ENCODE results near the gene COL2A1. TPM values are rescaled to one million over a fixed set of nuclear protein-coding genes. Genes with fewer than 3 reads are reported as not detected.

COL2A1 gene
- total and polyA plus RNA-seq, 9 donors: 0.05 to 1.5 (median 1.1) TPM; not detected in 1

DNA sequence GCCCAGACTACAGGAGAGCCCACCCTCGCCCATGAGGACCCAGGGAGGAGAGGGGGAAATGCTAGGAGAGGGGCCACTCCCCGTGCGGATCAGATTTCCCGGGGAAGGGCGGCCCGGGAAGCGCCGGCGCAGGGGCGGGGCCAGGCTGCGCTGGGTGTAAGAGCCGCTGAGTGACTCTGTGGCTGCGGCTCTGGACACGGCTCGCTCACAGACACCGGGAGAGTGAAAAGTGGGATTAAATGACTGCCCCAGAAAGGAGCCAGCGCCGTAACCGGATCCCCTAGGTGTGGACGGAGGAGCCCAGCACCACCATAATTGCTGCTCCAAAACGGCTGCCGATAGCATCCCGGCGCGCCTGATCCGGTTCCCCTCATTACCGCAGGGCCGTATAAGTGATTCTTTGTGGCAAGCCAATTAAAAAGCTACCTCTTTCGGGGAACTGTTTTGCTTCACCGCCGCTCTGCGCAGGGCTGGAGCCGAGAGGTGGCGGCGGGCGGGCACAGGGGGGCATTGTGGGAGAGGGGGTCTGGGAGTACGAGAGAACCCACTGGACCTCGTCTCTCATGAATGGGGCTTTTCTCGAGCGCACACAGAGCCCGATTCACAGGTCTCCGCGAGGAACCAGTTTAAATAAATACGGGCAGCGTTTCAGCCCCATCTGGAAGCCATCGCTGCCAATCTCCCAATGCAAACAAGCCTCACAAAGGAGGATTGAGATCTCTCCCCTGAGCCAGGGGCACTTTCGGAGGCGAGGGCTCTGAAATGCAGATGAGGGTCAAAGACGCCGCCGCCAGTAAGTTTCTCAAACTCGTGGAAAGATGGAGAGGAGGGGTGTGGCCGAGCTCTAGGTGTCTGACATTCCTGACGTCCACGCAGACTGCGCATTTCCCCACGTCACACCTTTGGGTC, 2.5 kb downstream of the COL2A1 start:
- H3K9me3 ChIP-seq: no peaks in the 10 kb centered on the region
- intact Hi-C loops (cut with DNase I): no loop called here
- TF ChIP-seq POLR2A (IDR thresholded peaks at IDR 0.05): no peak
- DNase-seq: peak in 2 of 5 donors; percentile 55 to 56
- H3K4me3 ChIP-seq: peak overlapping the region; percentile 39
- no peaks in the 10 kb centered on the region for H3K36me3 ChIP-seq
- no peak overlapping the region for H3K27ac ChIP-seq
- peaks cover 3% of the 10 kb centered on the region for H3K27me3 ChIP-seq
- peaks cover 13% of the 10 kb centered on the region for H3K4me1 ChIP-seq (ENCODE audit: insufficient read depth)
- WGBS, 3 donors: 0 to 1% (median 1%) methylated on average over 57 of the region's 57 CpGs

DNA sequence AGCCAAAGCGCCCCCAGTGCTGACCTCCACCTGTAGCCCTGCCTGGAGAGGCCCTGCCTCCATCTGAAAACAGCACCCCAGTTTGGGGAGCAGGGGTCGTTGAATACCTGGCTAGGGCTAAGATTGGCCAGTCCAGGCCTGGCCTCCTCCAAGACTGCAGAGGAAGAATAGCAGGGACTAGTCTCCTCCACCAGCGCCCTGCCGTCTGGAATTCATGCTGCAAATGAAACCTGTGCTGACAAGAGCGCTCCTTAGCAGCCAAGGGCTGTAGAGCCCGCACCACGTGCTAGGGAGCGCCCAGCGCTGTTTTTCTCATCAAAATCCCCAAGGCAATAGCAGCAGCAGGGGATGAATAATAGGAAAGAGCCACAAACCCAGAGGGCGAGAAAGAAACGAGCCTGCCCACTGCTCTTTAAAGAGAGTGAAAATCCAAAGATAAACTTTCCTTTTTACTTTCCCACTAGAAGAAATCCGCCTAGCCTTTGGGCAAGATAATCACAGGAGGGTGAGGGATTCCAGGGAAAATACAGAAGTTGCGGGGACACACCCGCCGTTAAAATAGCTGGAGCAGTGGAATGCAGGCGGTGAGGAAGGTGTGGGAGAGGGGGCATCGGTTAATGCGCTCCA, 3.3 kb downstream of the COL2A1 start:
- peak overlapping the region; percentile 39 for H3K4me3 ChIP-seq
- peak in 1 of 5 donors; percentile 38 for DNase-seq
- intact Hi-C loops (cut with DNase I): no loop called here
- TF ChIP-seq EP300 (IDR thresholded peaks at IDR 0.05) (no peak), CTCF (IDR thresholded peaks at IDR 0.05) (no peak), POLR2A (IDR thresholded peaks at IDR 0.05) (no peak)
- H3K9me3 ChIP-seq: no peaks in the 10 kb centered on the region
- H3K36me3 ChIP-seq: no peaks in the 10 kb centered on the region
- H3K27me3 ChIP-seq: no peaks in the 10 kb centered on the region
- H3K4me1 ChIP-seq (ENCODE audit: insufficient read depth): peaks cover 13% of the 10 kb centered on the region
- WGBS, 3 donors: 5 to 7% (median 6%) methylated on average over 18 of the region's 18 CpGs
- H3K27ac ChIP-seq: no peak overlapping the region

DNA sequence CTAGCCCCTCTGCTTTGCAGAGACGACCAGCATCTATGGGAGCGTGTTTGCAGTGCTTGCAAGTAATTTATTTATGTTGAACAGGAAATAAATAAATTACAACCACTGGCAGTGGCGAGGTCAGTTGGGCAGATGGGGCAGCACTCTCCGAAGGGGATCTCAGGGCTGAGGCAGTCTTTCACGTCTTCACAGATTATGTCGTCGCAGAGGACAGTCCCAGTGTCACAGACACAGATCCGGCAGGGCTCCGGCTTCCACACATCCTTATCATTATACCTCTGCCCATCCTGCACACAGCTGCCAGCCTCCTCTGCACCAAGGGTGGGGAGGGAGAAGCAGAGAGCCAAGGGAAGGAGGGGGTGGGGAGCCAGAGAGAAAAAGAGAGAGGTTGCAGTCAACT, 4.5 kb downstream of the COL2A1 start:
- Histone ChIP-seq H3K9me3 (no peaks in the 10 kb centered on the region), H3K4me1 (ENCODE audit: insufficient read depth) (peaks cover 13% of the 10 kb centered on the region), H3K27me3 (no peaks in the 10 kb centered on the region), H3K36me3 (no peaks in the 10 kb centered on the region), H3K4me3 (no peak overlapping the region), H3K27ac (no peak overlapping the region)
- WGBS, 3 donors: 71 to 73% (median 71%) methylated on average over 9 of the region's 9 CpGs
- peak in 1 of 5 donors; percentile 26 for DNase-seq
- intact Hi-C loops (cut with DNase I): no loop called here
- TF ChIP-seq CTCF (IDR thresholded peaks at IDR 0.05) (no peak), POLR2A (IDR thresholded peaks at IDR 0.05) (no peak), EP300 (IDR thresholded peaks at IDR 0.05) (no peak)

GRCh38 chr12:47997321-47997720, 7.0 kb downstream of the COL2A1 start:
- Histone ChIP-seq H3K4me3 (no peak overlapping the region), H3K9me3 (no peaks in the 10 kb centered on the region), H3K27ac (no peak overlapping the region), H3K4me1 (ENCODE audit: insufficient read depth) (peaks cover 4% of the 10 kb centered on the region), H3K36me3 (no peaks in the 10 kb centered on the region), H3K27me3 (no peaks in the 10 kb centered on the region)
- TF ChIP-seq POLR2A (IDR thresholded peaks at IDR 0.05): no peak
- no peak for TF ChIP-seq CTCF (IDR thresholded peaks at IDR 0.05)
- no peak for TF ChIP-seq EP300 (IDR thresholded peaks at IDR 0.05)
- DNase-seq: no peak
- intact Hi-C loops (cut with DNase I): no loop called here
- WGBS, 3 donors: 65 to 80% (median 69%) methylated on average over 3 of the region's 3 CpGs
